IMR-90 (cell line): Measurements from ENCODE around the gene ADAMTS12. TPM values are rescaled to one million over a fixed set of nuclear protein-coding genes. Genes with fewer than 3 reads are reported as not detected.

ENCODE experiments used
- ATAC-seq: fragments of 200-7000 bp; cut with Tn5 transposase; 2 replicates; pipeline ENCODE4 v1.9.1; 2020; ENCODE audit warnings: low read depth, mild to moderate bottlenecking, moderate library complexity
- BruUV-seq: library from RNA; stranded (reverse); fragments of 400-500 nt; replicated peaks from 2 replicates; lab custom pipeline; 2021; lab: Mats Ljungman, UMichigan
- CTCF ChIA-PET: fragments of 300-600 bp; formaldehyde crosslinking; extraction: SDS; loops from one replicate; lab custom pipeline; 2021; ENCODE audit warnings: antibody characterized with exemption; lab: Yijun Ruan, JAX
- POLR2A ChIA-PET: fragments of 300-600 bp; sonication (Branson Sonifier 250); formaldehyde crosslinking; loops from one replicate; lab custom pipeline; 2022; ENCODE audit warnings: antibody characterized with exemption; ENCODE audit not compliant: unreplicated experiment; lab: Charles Lee
- DNase-seq: peaks from one replicate; pipeline ENCODE4 v3.0.0; 2013
- H2AFZ ChIP-seq: replicated peaks from 2 replicates; pipeline ENCODE3; 2013; ENCODE audit warnings: low read length, mild to moderate bottlenecking; ENCODE audit not compliant: poor library complexity
- H2AK5ac ChIP-seq: 2 replicates; pipeline ENCODE4 v1.6.1; 2013; ENCODE audit warnings: low read depth, low read length, inconsistent platforms
- H2AK9ac ChIP-seq: replicated peaks from 2 replicates; pipeline ENCODE3; 2013; ENCODE audit warnings: mild to moderate bottlenecking, low read depth, low read length, moderate library complexity; ENCODE audit not compliant: poor library complexity
- H2BK120ac ChIP-seq: 2 replicates; pipeline ENCODE4 v1.6.1; 2013; ENCODE audit warnings: low read depth, low read length, inconsistent platforms
- H2BK15ac ChIP-seq: 3 replicates; pipeline ENCODE4 v1.6.1; 2013; ENCODE audit warnings: low read depth, low read length, inconsistent platforms
- H2BK20ac ChIP-seq: 2 replicates; pipeline ENCODE4 v1.6.1; 2013; ENCODE audit warnings: low read depth, mild to moderate bottlenecking, inconsistent platforms, low read length, moderate library complexity
- H2BK5ac ChIP-seq: 2 replicates; pipeline ENCODE4 v1.6.1; 2013; ENCODE audit warnings: mild to moderate bottlenecking, low read depth, low read length, inconsistent platforms; ENCODE audit not compliant: poor library complexity, severe bottlenecking
- H3K14ac ChIP-seq: replicated peaks from 2 replicates; pipeline ENCODE4 v1.6.1; 2013; ENCODE audit warnings: low read depth, low read length, inconsistent platforms
- H3K18ac ChIP-seq: 2 replicates; pipeline ENCODE4 v1.6.1; 2013; ENCODE audit warnings: low read depth, low read length, control low read depth
- H3K23ac ChIP-seq: 2 replicates; pipeline ENCODE4 v1.6.1; 2013; ENCODE audit warnings: low read depth, low read length, inconsistent platforms
- H3K27ac ChIP-seq: 2 replicates; pipeline ENCODE4 v1.5.1; 2013; ENCODE audit warnings: mild to moderate bottlenecking, control low read depth, low read length; ENCODE audit not compliant: insufficient read depth
- H3K27me3 ChIP-seq: 2 replicates; pipeline ENCODE4 v1.6.1; 2013; ENCODE audit warnings: low read length; ENCODE audit not compliant: control insufficient read depth, insufficient read depth
- H3K36me3 ChIP-seq: 2 replicates; pipeline ENCODE4 v1.6.1; 2013; ENCODE audit warnings: low read length, mixed read lengths; ENCODE audit not compliant: control insufficient read depth, insufficient read depth
- H3K4ac ChIP-seq: 2 replicates; pipeline ENCODE4 v1.6.1; 2013; ENCODE audit warnings: low read depth, low read length, inconsistent platforms
- H3K4me1 ChIP-seq: 2 replicates; pipeline ENCODE4 v1.6.1; 2013; ENCODE audit warnings: low read length, mixed read lengths; ENCODE audit not compliant: control insufficient read depth, insufficient read depth
- H3K4me2 ChIP-seq: 2 replicates; pipeline ENCODE4 v1.6.1; 2013; ENCODE audit warnings: low read depth, mild to moderate bottlenecking, control low read depth, low read length, moderate library complexity
- H3K4me3 ChIP-seq: 2 replicates; pipeline ENCODE4 v1.5.1; 2013; ENCODE audit warnings: low read depth, mild to moderate bottlenecking, control low read depth, low read length, moderate library complexity; ENCODE audit not compliant: insufficient read depth
- H3K56ac ChIP-seq: 2 replicates; pipeline ENCODE4 v1.6.1; 2013; ENCODE audit warnings: low read length, inconsistent platforms; ENCODE audit not compliant: insufficient read depth; ENCODE audit errors: extremely low read depth
- H3K79me1 ChIP-seq, 2 experiments: 2 replicates each; pipeline ENCODE4 v1.6.1; 2013; ENCODE audit warnings: low read length in 2 of 2, inconsistent platforms in 1 of 2, low read depth in 1 of 2
- H3K9ac ChIP-seq: 2 replicates; pipeline ENCODE4 v1.6.1; 2013; ENCODE audit warnings: low read depth, low read length, control low read depth
- H3K9me1 ChIP-seq: 2 replicates; pipeline ENCODE4 v1.6.1; 2013; ENCODE audit warnings: low read length, inconsistent platforms; ENCODE audit not compliant: insufficient read depth
- H3K9me3 ChIP-seq: 2 replicates; pipeline ENCODE4 v1.6.1; 2013; ENCODE audit warnings: low read length; ENCODE audit not compliant: control insufficient read depth, insufficient read depth
- H4K20me1 ChIP-seq: 2 replicates; pipeline ENCODE4 v1.6.1; 2013; ENCODE audit warnings: low read length, inconsistent platforms; ENCODE audit not compliant: insufficient read depth
- H4K5ac ChIP-seq: 2 replicates; pipeline ENCODE4 v1.6.1; 2013; ENCODE audit warnings: mild to moderate bottlenecking, low read depth, low read length, control low read depth
- H4K8ac ChIP-seq, 2 experiments: 2 replicates each; pipeline ENCODE4 v1.6.1; 2013; ENCODE audit warnings: low read depth in 2 of 2, low read length in 2 of 2, control low read depth in 1 of 2, inconsistent platforms in 1 of 2
- H4K91ac ChIP-seq: 2 replicates; pipeline ENCODE4 v1.6.1; 2013; ENCODE audit warnings: low read depth, low read length, inconsistent platforms; ENCODE audit not compliant: insufficient read depth
- BHLHE40 ChIP-seq: fragments of 150-350 bp; IDR thresholded peaks from 2 replicates; pipeline ENCODE4 v1.6.1; 2016; ENCODE audit warnings: mild to moderate bottlenecking, low read depth, low read length
- CEBPB ChIP-seq: IDR thresholded peaks from 2 replicates; pipeline ENCODE4 v1.6.1; 2012; ENCODE audit warnings: low read depth, low read length, improper control_type of control experiment
- CHD1 ChIP-seq: IDR thresholded peaks from 2 replicates; pipeline ENCODE4 v1.6.1; 2012; ENCODE audit warnings: low read depth, low read length, improper control_type of control experiment
- FOS ChIP-seq: fragments of 150-350 bp; IDR thresholded peaks from 2 replicates; pipeline ENCODE4 v1.6.1; 2016; ENCODE audit warnings: low read depth, low read length
- MAFK ChIP-seq: IDR thresholded peaks from 2 replicates; pipeline ENCODE4 v1.6.1; 2012; ENCODE audit warnings: low read depth, low read length, improper control_type of control experiment
- MAZ ChIP-seq: IDR thresholded peaks from 2 replicates; pipeline ENCODE4 v1.6.1; 2012; ENCODE audit warnings: low read depth, mild to moderate bottlenecking, low read length, improper control_type of control experiment, moderate library complexity, borderline replicate concordance
- MXI1 ChIP-seq: IDR thresholded peaks from 2 replicates; pipeline ENCODE4 v1.6.1; 2012; ENCODE audit warnings: low read depth, mild to moderate bottlenecking, low read length, moderate library complexity, borderline replicate concordance
- NFE2L2 ChIP-seq: fragments of 150-350 bp; IDR thresholded peaks from 2 replicates; pipeline ENCODE4 v1.6.1; 2016; ENCODE audit warnings: low read depth, mild to moderate bottlenecking, low read length
- POLR2A ChIP-seq: IDR thresholded peaks from 2 replicates; pipeline ENCODE4 v1.6.1; 2012; ENCODE audit warnings: mild to moderate bottlenecking, low read depth, low read length
- RCOR1 ChIP-seq: IDR thresholded peaks from 2 replicates; pipeline ENCODE4 v1.6.1; 2012; ENCODE audit warnings: mild to moderate bottlenecking, low read length, improper control_type of control experiment; ENCODE audit not compliant: insufficient replicate concordance
- RFX5 ChIP-seq: IDR thresholded peaks from 2 replicates; pipeline ENCODE4 v1.8.0; 2012; ENCODE audit warnings: low read depth, mild to moderate bottlenecking, low read length, moderate library complexity
- SMC3 ChIP-seq: fragments of 150-350 bp; IDR thresholded peaks from 2 replicates; pipeline ENCODE4 v1.6.1; 2016; ENCODE audit warnings: low read depth, mild to moderate bottlenecking, antibody characterized with exemption, low read length, moderate library complexity
- WGBS, 2 experiments: methylation state at CpG; one replicate each; pipeline versions ENCODE4 v1.1.5 to v1.1.7; 2013; ENCODE audit warnings: missing lambda C conversion rate in 2 of 2; ENCODE audit not compliant: insufficient read length in 1 of 2; ENCODE audit errors: extremely low coverage in 2 of 2; 5-methylcytosine and 5-hydroxymethylcytosine counted together
- dilution Hi-C: fragments of 300-500 bp; cut with HindIII; formaldehyde crosslinking; loops from one replicate; pipeline ENCODE4 v1.14.3; 2018; ENCODE audit warnings: low sequenced_read_pairs; ENCODE audit not compliant: unreplicated experiment
- in situ Hi-C: fragments of 300-500 bp; cut with MboI; formaldehyde crosslinking; loops from 3 replicates; pipeline ENCODE4 v1.14.3; 2019; ENCODE audit warnings: low sequenced_read_pairs, inconsistent platforms, mixed read lengths
- intact Hi-C: fragments of 100-400 bp; cut with micrococcal nuclease; formaldehyde crosslinking; loops from 2 replicates; pipeline ENCODE4 v1.10.0; 2022
- polyA plus RNA-seq, 3 experiments: library from polyadenylated mRNA; depleted of rRNA; stranded (reverse); fragments of >200 nt; gene quantifications; 2 replicates each; pipeline ENCODE4 v1.2.3, GENCODE V29; 2012; ENCODE audit warnings: low replicate concordance in 1 of 3
- total RNA-seq: library from RNA; depleted of rRNA; stranded (reverse); fragments of >200 nt; gene quantifications from 2 replicates; pipeline ENCODE4 v1.2.3, GENCODE V29; 2012
- TF ChIP-seq, protein P1 (sequence below): fragments of 150-350 bp; IDR thresholded peaks from 2 replicates; pipeline ENCODE4 v1.6.1; 2017; ENCODE audit warnings: mild to moderate bottlenecking, antibody characterized with exemption, low read length, low read depth
- TF ChIP-seq, protein P2 (sequence below): fragments of 150-350 bp; IDR thresholded peaks from 2 replicates; pipeline ENCODE4 v1.6.1; 2016; ENCODE audit warnings: low read depth, mild to moderate bottlenecking, low read length, moderate library complexity, borderline replicate concordance
- TF ChIP-seq, protein P3 (sequence below): conservative IDR thresholded peaks from 2 replicates; pipeline ENCODE4 v1.5.1; 2012; ENCODE audit warnings: mild to moderate bottlenecking, low read depth, low read length, improper control_type of control experiment

Gene ADAMTS12
- total and polyA plus RNA-seq, 2 of the 4 experiments (the other 2 are of a cell fraction): 27.3 to 51.3 TPM

DNA sequence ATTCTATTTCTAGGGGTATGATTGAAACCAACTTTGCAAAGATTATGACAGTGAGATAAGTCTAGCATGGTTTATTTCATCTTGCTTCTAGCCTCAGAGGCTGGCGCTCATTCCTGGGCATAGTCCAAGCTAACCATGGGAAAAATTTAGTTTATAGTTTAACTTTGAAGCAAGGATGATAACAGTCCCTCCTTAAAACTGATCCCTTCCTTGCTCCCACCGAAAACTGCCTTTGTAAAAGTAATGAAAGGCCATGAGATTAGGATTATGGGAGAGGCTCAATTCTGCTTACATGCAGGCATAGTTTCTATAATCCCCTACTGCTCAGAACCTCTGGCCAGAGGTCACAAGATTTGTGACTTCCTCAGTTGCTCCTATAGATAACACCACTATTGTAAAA, 375.4 kb downstream of the ADAMTS12 start:
- Histone ChIP-seq H3K27ac (no peak overlapping the region), H3K4me2 (no peak overlapping the region), H3K27me3 (peaks cover 2% of the 10 kb centered on the region), H3K9ac (no peak overlapping the region), H3K56ac (no peak overlapping the region), H2BK5ac (no peak overlapping the region), H2AK9ac (no peak overlapping the region), H3K4ac (no peak overlapping the region), H2AFZ (no peak overlapping the region), H3K36me3 (no peaks in the 10 kb centered on the region), H4K5ac (no peak overlapping the region), H4K20me1 (no peaks in the 10 kb centered on the region), H3K18ac (no peak overlapping the region), H2BK20ac (no peak overlapping the region), H3K9me1 (0 out of 2 replicates have a peak, but pooled peaks cover 3% of the 10 kb centered on the region), H3K4me3 (no peak overlapping the region), H3K9me3 (0 out of 2 replicates have a peak, but pooled peaks cover 1% of the 10 kb centered on the region), H4K8ac (no peak overlapping the region), H3K14ac (no peak overlapping the region), H3K79me1 (no peaks in the 10 kb centered on the region), H4K91ac (no peak overlapping the region), H3K4me1 (no peaks in the 10 kb centered on the region), H3K23ac (no peak overlapping the region), H2BK120ac (no peak overlapping the region), H2BK15ac (no peak overlapping the region), H2AK5ac (no peak overlapping the region)
- ChIA-PET POLR2A (no interaction called here), CTCF (no interaction called here)
- no TSS peak for BruUV-seq
- WGBS, 2 experiments: no CpG with 5 or more reads among the region's 2 CpGs
- in situ Hi-C loops (no loop called here), intact Hi-C loops (no loop called here), dilution Hi-C loops (no loop called here)
- ATAC-seq: no peak
- TF ChIP-seq POLR2A (no peak), FOS (no peak), BHLHE40 (no peak), RCOR1 (no peak), NFE2L2 (no peak), RFX5 (no peak), MXI1 (no peak), MAZ (no peak), MAFK (no peak), SMC3 (no peak), CEBPB (no peak), CHD1 (no peak)
- TF ChIP-seq, protein P1, sequence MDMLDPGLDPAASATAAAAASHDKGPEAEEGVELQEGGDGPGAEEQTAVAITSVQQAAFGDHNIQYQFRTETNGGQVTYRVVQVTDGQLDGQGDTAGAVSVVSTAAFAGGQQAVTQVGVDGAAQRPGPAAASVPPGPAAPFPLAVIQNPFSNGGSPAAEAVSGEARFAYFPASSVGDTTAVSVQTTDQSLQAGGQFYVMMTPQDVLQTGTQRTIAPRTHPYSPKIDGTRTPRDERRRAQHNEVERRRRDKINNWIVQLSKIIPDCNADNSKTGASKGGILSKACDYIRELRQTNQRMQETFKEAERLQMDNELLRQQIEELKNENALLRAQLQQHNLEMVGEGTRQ: no peak
- TF ChIP-seq, protein P2, sequence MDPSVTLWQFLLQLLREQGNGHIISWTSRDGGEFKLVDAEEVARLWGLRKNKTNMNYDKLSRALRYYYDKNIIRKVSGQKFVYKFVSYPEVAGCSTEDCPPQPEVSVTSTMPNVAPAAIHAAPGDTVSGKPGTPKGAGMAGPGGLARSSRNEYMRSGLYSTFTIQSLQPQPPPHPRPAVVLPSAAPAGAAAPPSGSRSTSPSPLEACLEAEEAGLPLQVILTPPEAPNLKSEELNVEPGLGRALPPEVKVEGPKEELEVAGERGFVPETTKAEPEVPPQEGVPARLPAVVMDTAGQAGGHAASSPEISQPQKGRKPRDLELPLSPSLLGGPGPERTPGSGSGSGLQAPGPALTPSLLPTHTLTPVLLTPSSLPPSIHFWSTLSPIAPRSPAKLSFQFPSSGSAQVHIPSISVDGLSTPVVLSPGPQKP: no peak
- TF ChIP-seq, protein P3, sequence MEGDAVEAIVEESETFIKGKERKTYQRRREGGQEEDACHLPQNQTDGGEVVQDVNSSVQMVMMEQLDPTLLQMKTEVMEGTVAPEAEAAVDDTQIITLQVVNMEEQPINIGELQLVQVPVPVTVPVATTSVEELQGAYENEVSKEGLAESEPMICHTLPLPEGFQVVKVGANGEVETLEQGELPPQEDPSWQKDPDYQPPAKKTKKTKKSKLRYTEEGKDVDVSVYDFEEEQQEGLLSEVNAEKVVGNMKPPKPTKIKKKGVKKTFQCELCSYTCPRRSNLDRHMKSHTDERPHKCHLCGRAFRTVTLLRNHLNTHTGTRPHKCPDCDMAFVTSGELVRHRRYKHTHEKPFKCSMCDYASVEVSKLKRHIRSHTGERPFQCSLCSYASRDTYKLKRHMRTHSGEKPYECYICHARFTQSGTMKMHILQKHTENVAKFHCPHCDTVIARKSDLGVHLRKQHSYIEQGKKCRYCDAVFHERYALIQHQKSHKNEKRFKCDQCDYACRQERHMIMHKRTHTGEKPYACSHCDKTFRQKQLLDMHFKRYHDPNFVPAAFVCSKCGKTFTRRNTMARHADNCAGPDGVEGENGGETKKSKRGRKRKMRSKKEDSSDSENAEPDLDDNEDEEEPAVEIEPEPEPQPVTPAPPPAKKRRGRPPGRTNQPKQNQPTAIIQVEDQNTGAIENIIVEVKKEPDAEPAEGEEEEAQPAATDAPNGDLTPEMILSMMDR: no peak
- DNase-seq: no peak
